GM21390 (cell line): ENCODE data around the gene MEN1.
A peak's percentile ranks its signal among the peaks of the same experiment; 100 is the strongest.

ENCODE experiments used
- ATAC-seq: cut with Tn5 transposase; IDR thresholded peaks from one replicate; pipeline ENCODE4 v1.9.1; 2021; ENCODE audit not compliant: unreplicated experiment

Gene MEN1

DNA sequence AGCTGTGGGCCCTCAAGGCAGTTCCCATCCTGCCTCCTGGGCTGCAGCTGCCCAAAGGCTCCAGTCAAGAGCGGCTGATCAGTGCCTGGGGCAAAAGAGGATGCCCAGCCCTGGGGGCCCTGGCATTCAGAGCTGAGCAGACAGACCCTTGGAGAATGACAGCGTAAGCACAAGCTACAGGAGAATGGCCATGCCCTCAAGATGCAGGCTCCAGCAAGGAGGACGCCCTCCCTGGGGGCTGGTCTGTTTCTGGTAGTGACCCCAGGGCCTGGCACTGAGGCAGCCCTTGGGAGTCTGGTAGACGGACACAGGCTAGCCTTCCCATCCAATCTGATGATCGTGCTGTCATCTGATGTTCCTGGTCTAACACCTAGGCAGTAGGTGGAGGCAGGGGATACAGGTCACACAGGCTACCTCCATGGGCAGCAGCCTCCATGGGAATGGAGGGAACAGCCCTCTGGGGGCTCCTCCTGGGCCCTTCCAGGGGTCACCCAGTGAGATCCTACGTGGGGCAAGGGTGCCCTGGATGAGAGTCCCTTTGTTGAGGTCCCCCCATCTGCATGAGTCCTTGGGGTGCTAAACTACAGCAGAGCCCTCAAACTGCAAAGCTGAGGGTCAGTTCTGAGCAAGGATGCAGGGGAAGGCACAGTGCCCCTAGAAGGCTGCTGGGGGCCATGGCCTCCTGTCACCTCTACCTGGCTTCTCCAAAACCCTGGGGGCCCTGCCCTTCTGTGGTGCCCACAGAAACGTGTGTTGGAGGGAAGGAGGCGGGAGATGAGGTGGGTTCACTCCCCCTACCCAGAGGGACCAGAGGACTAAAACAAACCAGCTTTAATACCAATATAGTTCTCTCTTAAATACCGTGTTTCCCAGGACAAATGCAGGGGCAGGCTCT, 21.8 kb downstream of the MEN1 start:
- ATAC-seq, result no peak

- ATAC-seq, result no peak
Observed at GRCh38 chr11:64787526-64788320, 22.6 kb downstream of the MEN1 start.

DNA sequence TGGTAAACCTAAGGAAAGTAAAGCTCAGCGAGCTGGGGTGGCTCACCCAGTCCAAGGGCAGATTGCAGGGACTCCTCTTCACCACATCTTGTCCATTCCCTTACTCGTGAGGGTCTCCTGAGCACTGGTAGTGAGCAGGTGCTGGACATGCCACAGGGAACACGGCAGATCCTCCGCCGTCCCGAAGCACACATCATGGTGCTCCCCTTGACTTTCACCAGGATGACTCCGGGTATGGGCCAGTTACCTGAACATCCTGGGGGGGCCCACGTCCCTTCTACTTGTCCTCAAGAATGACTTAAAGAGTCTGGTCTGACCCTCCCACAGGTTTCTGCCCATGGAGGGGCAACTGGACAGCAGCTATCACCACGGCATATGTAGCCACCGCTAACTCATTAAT, 24.0 kb downstream of the MEN1 start:
- ATAC-seq, result no peak

DNA sequence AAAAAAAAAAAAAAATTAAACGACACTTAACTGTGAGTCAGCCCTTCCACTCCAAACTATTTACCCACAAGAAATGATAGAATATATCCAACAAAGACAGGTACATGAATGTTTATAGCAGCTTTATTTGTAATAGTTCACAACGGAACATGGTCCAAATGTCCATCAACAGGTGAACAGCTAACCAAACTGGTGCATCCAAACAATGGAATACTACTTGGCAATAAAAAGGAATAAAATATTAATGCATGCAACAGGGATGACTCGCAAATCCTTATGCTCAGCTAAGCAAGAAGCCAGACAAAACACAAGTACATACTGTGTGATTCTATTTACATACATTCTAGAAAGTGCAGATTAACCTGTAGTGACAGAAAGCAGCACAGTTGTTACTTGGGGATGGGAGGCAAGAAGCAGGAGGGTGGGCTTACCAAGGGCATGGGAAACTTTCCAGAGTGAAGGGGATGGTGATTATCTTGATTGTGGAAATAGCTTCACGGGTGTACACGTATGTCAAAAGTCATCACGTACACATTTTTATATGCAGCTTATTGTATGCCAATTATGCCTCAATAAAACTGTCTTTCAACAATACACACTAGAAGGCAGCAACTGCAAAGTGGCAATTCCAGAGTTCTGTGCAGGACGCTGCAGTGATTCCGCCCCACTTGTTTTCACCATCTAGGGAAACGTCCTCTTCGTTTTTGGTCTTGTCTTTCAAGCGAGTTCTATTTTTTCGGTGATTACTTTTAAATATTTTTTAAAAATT, 25.4 kb downstream of the MEN1 start:
- no peak for ATAC-seq

GRCh38 chr11:64778473-64779298, 31.7 kb downstream of the MEN1 start, which contains the start of gene SF1:
Gene SF1, minus strand, starts transcription at chr11:64778542. Its CDS starts 150 bp downstream, at chr11:64778392.
- ATAC-seq, result peak; percentile 75

DNA sequence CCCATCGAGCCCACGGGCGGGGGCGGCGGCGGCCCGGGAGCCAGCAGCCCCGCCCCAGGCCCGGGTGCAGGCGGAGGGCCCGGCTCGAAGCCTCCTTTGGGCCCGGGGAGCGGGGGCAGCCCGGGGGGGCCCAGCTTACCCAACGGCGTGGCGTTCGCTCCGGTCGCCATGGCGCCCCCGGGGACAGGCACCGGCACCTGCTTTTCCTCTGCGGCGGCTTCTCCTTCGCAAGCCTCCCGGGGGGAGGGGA, 32.2 kb downstream of the MEN1 start:
- ATAC-seq, result no peak

- peak; percentile 9 for ATAC-seq
Observed at GRCh38 chr11:64777449-64778222, 32.7 kb downstream of the MEN1 start.

- no peak for ATAC-seq
Observed at GRCh38 chr11:64776875-64777274, 33.5 kb downstream of the MEN1 start.

- no peak for ATAC-seq
Observed at GRCh38 chr11:64776425-64776824, 33.9 kb downstream of the MEN1 start.

GRCh38 chr11:64774144-64774543, 36.2 kb downstream of the MEN1 start:
- ATAC-seq, result no peak

- no peak for ATAC-seq
Observed at GRCh38 chr11:64772303-64773018, 37.9 kb downstream of the MEN1 start.

- ATAC-seq, result no peak
Observed at GRCh38 chr11:64771861-64772260, 38.5 kb downstream of the MEN1 start.

- no peak for ATAC-seq
Observed at GRCh38 chr11:64770120-64770519, 40.2 kb downstream of the MEN1 start.

- ATAC-seq, result no peak
Observed at GRCh38 chr11:64769283-64769682, 41.1 kb downstream of the MEN1 start.

DNA sequence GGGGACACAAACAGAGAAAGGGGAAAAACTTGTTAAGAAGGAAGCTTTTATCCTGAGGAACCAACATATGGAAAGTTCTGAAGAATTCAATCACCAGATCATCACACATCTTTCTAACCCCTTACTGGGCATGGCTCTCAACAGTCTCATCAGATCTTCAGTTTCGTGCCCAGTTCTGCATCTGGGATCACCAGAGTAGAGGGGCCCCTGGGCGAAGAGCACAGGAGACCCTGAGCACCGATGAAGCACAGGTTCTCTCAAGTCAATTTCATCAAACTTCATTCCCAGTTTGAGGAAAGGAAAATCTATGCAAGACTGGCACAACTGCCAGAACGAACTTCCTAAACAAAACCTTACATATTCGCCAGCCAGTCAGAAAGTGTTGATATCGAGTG, 42.1 kb downstream of the MEN1 start:
- no peak for ATAC-seq

DNA sequence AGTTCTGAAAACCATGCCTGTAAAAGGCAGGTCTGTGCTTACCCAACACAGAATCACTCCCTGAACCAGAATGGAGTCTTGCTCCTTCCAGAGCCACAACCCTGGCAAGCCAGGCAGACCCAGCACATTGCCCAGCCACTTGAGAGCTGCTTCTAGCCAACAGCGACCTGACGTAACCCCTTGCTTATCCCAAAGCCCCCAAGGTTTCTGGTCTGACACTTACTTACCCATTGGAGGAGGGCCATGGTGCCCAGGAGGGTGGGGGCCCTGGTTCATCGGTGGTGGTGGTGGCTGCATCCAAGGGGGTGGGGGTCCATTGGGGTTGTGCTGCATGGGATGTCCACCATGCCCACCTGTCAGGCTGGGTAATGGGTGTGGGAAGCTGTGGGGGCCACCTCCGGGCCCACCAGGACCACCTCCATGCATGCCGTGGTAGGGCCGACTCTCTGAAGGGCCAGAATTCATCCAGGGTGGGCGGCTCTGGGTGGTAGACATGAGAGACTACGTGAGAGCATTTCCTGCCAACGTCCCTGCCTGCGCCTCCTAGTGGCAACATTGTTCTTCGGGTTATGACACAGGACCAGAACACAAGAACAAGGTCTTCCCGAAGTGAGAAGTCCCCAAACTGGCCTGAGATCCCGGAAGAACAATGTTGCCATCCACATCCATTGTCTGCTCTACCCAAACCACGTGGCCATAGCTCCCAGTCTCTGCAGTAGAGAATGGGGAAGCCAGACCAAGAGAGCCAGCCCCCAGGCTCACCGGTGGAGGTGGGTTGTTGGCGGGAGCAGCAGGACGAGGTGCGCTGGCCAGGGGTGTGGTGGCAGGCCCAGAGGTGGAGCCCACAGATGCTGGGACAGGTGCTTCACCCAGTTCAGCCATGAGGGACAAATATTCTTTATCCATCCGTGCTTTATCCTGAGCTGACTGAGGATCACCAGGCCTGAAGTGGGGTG, 42.7 kb downstream of the MEN1 start:
- ATAC-seq, result no peak

DNA sequence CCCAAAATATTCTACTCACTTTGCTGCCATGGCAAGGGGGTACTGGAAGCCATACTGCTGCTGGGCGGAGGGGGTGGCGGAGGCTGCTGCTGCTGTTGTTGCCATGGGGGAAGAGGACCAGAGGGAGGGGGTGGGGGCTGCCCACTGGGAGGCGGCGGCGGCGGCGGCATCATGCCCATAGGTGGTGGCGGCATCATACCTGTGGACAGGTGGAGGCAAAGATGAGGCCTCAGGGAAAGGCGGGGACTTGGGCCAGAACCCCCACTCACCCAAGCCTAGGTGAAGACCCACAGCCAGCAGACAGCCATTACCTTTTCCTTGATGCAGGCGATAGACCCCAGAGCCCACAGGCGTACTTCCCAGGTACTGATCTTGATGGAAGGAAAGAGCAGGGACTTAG, 43.5 kb downstream of the MEN1 start:
- ATAC-seq, result no peak
